C4-2B (cell line): Measurements from ENCODE around the gene HLA-G.
A peak's percentile ranks its signal among the peaks of the same experiment; 100 is the strongest.

Source experiments
- CTCF ChIP-seq: fragments of 450-650 bp; conservative IDR thresholded peaks from 2 replicates; pipeline ENCODE4 v1.5.1; 2017; ENCODE audit warnings: mild to moderate bottlenecking
- ZFX ChIP-seq: fragments of 450-650 bp; IDR thresholded peaks from 2 replicates; pipeline ENCODE4 v1.6.1; 2017

DNA sequence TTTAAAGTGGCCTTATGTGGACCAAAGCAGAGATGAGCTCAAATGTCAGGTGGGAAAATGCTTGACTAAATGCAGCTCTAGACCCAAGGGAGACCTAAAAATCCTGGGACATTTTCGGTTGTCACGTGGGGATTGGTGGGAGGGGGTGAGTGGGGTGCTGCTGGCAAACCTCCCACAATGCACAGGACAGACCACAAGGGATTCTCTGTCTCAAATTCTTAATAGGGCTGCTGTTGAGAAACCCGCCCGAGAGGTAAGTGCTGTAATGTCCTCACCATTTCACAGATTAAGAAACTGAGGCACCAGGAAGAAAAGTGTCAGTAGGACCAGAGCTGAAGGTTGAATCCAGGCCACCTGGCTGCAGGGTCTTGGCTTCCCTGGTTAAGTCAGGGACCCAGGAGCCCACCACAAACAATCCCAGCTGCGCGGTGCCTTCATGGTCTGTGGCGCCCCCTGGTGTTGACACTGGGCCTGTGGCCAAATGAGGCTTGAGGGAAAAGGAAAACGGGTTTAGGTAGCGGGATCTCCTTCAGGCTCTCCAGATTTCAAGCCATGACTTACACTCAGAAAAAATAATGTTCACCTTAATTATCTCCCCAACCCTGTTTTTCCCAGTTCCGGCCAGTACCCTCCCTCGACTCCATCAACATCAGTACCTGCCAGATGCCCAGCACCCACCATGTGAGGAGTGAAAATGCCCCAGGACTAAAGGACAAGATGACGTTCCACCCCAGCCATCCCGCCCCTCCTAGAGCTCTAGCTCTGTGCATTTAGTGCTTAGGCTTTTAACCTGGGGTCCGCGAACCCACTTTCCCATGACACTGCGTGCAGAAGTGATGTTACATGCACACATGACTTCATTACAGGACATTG is 7.2 kb downstream of the HLA-G start:
- TF ChIP-seq CTCF (peak; percentile 87), ZFX (no peak)
